ENCODE results near the gene SH2D2A. TPM values are rescaled to one million over a fixed set of nuclear protein-coding genes. Genes with fewer than 3 reads are reported as not detected.
A peak's percentile ranks its signal among the peaks of the same experiment; 100 is the strongest.

The SH2D2A gene
- total RNA-seq, 4 donors from 2014 or later, result 0.78 to 7.2 (median 2.9) TPM; not detected in 1

DNA sequence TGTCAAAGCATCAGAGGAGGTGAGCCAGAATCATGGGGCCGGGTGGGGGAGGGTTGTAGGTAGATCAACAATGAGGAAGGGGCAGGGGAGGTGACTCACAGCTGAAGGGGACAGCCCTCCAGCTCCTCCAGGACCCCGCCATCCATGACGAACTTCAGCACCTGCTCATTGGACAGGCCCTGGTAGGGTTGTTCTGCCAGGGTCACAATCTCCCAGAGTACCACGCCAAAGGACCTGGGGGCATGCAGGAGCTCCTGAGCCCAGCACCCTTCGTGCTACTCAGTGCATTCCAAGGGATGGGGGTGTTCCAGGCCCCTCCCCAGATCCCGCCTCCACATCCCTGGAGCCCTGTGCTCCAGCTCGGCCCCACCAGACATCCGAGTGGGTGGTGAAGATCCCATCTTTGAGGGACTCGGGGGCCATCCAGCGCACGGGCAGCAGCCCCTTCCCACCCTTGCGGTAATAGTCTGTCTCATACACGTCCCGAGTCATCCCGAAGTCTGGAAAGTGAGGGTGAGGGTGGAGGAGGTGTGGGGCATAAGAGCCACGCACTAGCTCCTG, 24.7 kb upstream of the SH2D2A start:
- no peak overlapping the region for H3K4me3 ChIP-seq
- H3K27me3 ChIP-seq, result peaks cover 0 to 66% of the 10 kb centered on the region in 2 donors
- TF ChIP-seq, protein P1, sequence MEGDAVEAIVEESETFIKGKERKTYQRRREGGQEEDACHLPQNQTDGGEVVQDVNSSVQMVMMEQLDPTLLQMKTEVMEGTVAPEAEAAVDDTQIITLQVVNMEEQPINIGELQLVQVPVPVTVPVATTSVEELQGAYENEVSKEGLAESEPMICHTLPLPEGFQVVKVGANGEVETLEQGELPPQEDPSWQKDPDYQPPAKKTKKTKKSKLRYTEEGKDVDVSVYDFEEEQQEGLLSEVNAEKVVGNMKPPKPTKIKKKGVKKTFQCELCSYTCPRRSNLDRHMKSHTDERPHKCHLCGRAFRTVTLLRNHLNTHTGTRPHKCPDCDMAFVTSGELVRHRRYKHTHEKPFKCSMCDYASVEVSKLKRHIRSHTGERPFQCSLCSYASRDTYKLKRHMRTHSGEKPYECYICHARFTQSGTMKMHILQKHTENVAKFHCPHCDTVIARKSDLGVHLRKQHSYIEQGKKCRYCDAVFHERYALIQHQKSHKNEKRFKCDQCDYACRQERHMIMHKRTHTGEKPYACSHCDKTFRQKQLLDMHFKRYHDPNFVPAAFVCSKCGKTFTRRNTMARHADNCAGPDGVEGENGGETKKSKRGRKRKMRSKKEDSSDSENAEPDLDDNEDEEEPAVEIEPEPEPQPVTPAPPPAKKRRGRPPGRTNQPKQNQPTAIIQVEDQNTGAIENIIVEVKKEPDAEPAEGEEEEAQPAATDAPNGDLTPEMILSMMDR (IDR thresholded peaks at IDR 0.05), result no peak
- TF ChIP-seq POLR2A (IDR thresholded peaks at IDR 0.05) (no peak), EP300 (IDR thresholded peaks at IDR 0.05) (no peak)
- no peak for DNase-seq (ENCODE audit: low spot score in 2 of 2)
- 76 to 79% methylated on average over 16 of the region's 16 CpGs for WGBS, 2 donors
- H3K27ac ChIP-seq, result no peak overlapping the region
- H3K36me3 ChIP-seq, result no peaks in the 10 kb centered on the region
- H3K4me1 ChIP-seq, result peaks cover 0 to 11% (median 0%) of the 10 kb centered on the region in 4 donors
- H3K9me3 ChIP-seq, result no peaks in the 10 kb centered on the region

DNA sequence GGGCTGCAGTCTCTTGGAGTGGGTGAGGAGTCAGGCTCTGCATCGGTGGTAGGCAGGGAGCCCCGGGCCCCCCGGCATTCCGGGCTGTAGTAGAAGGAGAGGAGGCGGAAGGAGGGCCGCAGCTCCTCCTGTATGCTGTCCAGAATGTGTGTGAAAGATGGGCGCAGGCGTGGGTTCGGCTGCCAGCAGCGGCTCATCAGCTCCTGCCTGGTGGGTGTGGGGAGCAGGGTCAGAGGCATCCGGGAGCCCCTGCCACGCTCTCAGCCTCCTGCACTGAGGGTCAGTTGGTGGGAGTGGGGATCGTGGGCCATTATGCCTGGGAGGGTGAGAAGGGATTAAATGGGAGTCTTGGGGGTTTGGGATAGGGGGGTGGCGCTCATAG, 24.2 kb upstream of the SH2D2A start:
- no peak for TF ChIP-seq EP300 (IDR thresholded peaks at IDR 0.05)
- TF ChIP-seq, protein P1 (IDR thresholded peaks at IDR 0.05), result no peak
- no peak for TF ChIP-seq POLR2A (IDR thresholded peaks at IDR 0.05)
- DNase-seq (ENCODE audit: low spot score in 2 of 2), result no peak
- Histone ChIP-seq H3K9me3 (no peaks in the 10 kb centered on the region), H3K4me1 (peaks cover 0 to 11% (median 0%) of the 10 kb centered on the region in 4 donors), H3K27ac (no peak overlapping the region), H3K36me3 (no peaks in the 10 kb centered on the region), H3K27me3 (peaks cover 0 to 66% of the 10 kb centered on the region in 2 donors), H3K4me3 (no peak overlapping the region)
- WGBS, 2 donors, result 68 to 75% methylated on average over 14 of the region's 14 CpGs

DNA sequence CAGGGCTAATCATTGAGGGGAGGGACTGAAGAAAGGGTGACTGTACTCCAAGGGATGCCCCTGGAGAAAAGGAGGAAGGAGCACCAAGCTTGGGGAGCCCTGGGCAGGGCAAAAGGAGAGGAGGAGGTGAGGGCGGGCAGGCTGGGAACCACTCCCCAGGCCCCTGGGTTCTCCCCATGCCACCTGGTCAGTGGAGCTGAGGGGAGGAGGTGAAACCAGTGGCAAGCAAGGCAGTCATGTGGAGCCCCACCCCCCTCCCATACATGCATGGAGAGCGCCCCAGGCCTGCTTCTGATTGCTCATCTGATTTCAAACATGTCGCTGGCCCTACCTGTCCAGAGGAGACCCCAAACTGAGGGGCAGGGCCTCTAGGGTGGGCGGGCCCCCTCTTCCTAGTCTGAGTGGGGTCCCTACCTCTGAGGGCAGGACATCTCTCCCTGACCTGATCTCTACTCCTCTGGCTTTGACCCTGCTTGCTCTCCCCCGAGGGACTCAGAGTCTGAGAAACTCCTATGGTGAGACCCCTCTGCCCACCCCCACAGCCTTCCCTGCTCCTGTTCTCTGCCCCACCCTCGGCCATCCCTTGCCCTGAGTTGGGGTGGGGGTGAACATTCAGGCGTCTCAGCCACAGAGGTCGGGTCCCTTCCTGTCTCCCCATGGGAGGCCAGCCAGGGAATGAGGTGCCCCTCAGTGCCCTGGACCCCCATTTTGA, 23.7 kb upstream of the SH2D2A start:
- TF ChIP-seq POLR2A (IDR thresholded peaks at IDR 0.05) (no peak), EP300 (IDR thresholded peaks at IDR 0.05) (no peak)
- TF ChIP-seq, protein P1 (IDR thresholded peaks at IDR 0.05), result no peak
- Histone ChIP-seq H3K4me1 (peaks cover 0 to 7% (median 0%) of the 10 kb centered on the region in 4 donors), H3K9me3 (no peaks in the 10 kb centered on the region), H3K4me3 (no peak overlapping the region), H3K27ac (no peak overlapping the region), H3K36me3 (no peaks in the 10 kb centered on the region), H3K27me3 (peaks cover 0 to 66% of the 10 kb centered on the region in 2 donors)
- 62 to 65% methylated on average over 8 of the region's 8 CpGs for WGBS, 2 donors
- DNase-seq (ENCODE audit: low spot score in 2 of 2), result no peak

DNA sequence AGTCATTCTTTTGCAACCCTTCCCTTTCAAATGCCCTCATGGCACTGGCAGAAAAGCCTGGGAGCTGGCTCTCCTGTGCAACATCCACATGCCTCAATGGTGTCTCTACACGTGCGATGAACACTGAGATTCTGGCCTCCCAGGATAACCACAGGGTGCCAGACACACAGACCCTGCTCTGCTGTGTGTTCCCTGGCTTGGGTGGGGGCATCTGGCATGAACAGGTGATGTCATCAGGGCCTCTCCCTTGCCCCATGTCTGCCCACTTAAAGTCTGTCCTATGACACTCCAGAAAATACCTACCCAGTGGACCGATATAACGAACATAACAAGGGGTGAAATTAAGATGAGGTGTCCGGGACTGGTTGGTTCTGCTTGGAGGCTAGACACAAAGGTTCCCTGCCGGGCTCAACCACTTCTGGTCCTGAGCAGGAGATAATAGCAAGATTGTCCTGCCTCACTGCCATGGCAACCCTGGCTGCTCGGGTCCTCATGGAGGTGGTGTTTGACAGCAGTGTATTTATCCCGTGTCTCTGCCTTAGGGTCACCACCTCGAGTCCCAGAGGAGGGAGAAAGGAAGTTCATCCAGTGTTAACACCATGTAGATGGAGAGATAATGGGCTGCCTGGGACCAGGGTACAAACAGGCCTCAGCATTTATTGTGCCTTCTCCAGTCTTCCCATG, 22.9 kb upstream of the SH2D2A start:
- WGBS, 2 donors, result 41% methylated on average over 9 of the region's 9 CpGs
- H3K27ac ChIP-seq, result no peak overlapping the region
- H3K36me3 ChIP-seq, result no peaks in the 10 kb centered on the region
- TF ChIP-seq EP300 (IDR thresholded peaks at IDR 0.05) (no peak), POLR2A (IDR thresholded peaks at IDR 0.05) (no peak)
- TF ChIP-seq, protein P1 (IDR thresholded peaks at IDR 0.05), result no peak
- H3K4me1 ChIP-seq, result no peaks in the 10 kb centered on the region
- peaks cover 0 to 63% of the 10 kb centered on the region in 2 donors for H3K27me3 ChIP-seq
- H3K9me3 ChIP-seq, result no peaks in the 10 kb centered on the region
- no peak overlapping the region for H3K4me3 ChIP-seq
- no peak for DNase-seq (ENCODE audit: low spot score in 2 of 2)

DNA sequence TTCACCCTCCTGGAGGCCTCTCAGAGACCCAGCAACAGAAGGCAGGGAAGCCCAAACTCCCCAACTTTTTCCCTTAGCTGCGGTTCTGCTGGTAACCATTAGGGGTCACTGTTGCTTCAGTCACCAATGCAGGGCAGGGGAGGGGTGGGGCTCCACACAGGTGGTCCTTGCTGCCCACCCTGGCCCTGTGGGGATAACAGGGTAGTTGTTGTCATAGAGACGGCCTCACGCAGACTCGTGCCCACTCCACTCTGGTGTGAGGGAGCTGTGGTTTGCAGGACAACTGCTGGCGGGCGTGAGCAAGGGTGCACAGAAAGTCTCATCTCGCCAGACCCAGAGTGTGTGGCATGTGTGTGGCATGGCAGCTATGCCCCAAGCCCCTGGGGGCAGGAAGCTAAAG, 22.3 kb upstream of the SH2D2A start:
- Histone ChIP-seq H3K36me3 (no peaks in the 10 kb centered on the region), H3K27ac (no peak overlapping the region), H3K27me3 (peaks cover 0 to 58% of the 10 kb centered on the region in 2 donors), H3K4me1 (no peaks in the 10 kb centered on the region), H3K9me3 (no peaks in the 10 kb centered on the region), H3K4me3 (no peak overlapping the region)
- WGBS, 2 donors, result 27 to 39% methylated on average over 7 of the region's 7 CpGs
- TF ChIP-seq, protein P1 (IDR thresholded peaks at IDR 0.05), result peak; percentile 69 to 91 (median 81)
- no peak for TF ChIP-seq EP300 (IDR thresholded peaks at IDR 0.05)
- peak in 1 of 2 donors; percentile 50 for DNase-seq (ENCODE audit: low spot score in 2 of 2)

All from tibial nerve (tissue), 4 donors.